Endometrium (tissue), 2 donors: ENCODE data around the gene ADGRB3.

ENCODE experiments used
- FAIRE-seq: peaks from 2 replicates; lab custom pipeline; 2012; peaks lifted over from hg19 to GRCh38; lab: Jason Lieb, UNC
- donor health status: control.
- donor health status: control.

The ADGRB3 gene

GRCh38 chr6:68634726-68635411, at the start of gene ADGRB3:
ADGRB3 (plus strand) TSS chr6:68635282; CDS start chr6:68638676, 3,394 bp downstream.
- FAIRE-seq, result no peak

- FAIRE-seq, result no peak
These were observed 41.5 kb upstream of the ADGRB3 start for GRCh38 chr6:68593558-68593957.

DNA sequence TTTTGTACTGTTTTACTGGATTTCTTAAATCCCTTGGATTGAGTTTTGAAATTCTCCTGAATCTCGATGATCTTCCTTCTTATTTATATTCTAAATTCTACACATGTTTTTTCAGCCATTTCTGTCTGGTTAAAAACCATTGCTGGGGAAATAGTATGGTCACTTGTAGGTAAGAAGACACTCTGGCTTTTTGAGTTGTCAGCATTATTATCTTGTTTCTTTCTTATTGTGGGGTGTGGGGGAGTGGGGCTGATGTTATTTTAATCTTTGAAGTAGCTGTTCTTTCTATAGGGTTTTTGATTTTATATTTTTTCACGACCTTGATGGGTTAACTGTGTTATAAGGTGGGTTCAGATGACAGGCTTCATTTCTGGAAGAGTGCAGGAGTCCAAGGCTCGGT, 37.4 kb upstream of the ADGRB3 start:
- no peak for FAIRE-seq

- FAIRE-seq, result no peak
These were observed 19.1 kb upstream of the ADGRB3 start for GRCh38 chr6:68615938-68616337.

GRCh38 chr6:68625998-68626397, 9.1 kb upstream of the ADGRB3 start:
- no peak for FAIRE-seq

GRCh38 chr6:68628161-68628560, 6.9 kb upstream of the ADGRB3 start:
- FAIRE-seq, result no peak

DNA sequence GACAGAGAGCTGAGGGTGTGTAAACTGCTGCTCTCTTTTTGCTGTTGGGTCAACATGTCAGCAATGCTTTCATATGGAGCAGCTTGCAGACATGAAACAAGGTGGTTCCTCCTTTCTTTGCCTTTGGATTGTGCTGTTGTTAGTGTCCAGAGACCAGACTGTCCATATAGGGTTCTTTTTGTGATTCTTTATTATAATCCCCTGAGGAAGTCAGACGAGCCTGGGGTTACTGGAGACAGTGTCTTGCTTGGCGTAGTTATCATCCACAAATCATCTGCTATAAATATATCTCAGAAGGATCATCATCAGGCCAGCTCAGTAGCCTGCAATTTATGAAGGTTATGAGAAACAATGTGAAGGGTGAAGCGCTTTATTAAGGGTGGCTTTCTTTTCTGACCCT, 2.3 kb upstream of the ADGRB3 start:
- FAIRE-seq, result no peak

DNA sequence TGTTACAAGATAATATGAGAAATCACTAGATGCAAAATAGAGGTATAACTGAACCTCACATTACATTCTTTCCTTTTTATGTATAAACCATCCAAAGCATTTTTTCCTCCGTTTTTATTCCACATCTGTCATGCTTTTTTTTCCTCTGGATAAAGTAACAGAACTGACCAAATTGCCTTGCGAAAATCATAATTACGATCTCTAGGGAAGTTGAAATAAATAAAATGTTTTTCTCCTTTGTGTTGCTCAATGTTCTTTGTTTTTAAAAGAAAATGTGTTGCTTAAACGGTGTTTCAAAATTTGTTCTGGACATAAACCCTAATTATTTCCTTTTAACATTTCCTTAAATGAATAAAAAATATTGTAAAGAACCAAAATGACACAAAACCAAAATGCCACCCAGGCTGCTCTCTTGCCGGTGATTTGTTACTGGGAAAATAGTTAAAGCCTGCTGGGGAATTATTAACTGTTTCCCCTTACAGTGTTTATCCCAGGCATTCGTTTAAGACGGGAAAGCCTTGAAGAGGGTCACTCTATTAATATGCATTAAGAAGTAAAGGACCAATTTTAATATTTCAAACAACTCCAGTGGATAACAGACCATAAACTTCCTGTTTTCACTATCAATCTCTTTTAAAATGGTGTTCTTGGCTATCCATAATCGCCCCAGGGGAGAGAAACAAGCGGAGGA, 1.7 kb upstream of the ADGRB3 start:
- peak; percentile 29 for FAIRE-seq

DNA sequence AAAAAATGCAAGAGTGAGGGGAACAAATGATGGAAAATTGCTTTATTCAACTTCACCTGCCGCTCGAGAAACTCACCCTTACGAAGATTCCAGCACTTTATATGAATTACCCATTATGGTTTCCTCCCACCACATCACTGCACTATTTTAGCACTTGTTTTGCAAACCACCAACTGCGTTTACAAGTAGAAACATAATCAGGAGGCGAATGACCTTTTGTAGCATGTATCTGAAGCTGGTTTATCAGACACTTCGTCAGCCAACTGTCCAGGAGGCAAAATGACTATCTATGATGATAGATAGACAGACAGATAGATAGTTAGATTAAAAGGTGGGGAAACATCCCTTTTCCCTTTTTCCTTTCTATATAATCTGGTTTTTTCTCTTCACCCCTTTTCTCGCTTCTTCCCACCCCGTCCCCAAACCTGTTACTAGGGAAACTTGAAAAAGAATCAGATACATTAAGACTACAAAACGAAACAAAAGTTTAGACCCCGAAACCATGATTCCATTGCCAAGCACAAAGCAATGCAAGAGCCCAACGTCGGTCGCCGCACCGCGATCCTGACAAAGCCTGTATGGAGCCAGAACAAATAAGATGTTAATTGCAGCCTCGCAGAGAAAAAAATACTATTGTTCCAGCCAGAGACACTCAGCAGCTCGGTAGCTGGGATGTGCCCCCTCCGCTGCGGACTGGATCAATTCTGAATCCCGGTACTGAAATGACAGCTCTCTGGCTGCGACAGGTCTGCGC, 933 bp upstream of the ADGRB3 start:
- FAIRE-seq, result no peak

- FAIRE-seq, result no peak
These were observed 277 bp downstream of the ADGRB3 start for GRCh38 chr6:68635412-68635705.

DNA sequence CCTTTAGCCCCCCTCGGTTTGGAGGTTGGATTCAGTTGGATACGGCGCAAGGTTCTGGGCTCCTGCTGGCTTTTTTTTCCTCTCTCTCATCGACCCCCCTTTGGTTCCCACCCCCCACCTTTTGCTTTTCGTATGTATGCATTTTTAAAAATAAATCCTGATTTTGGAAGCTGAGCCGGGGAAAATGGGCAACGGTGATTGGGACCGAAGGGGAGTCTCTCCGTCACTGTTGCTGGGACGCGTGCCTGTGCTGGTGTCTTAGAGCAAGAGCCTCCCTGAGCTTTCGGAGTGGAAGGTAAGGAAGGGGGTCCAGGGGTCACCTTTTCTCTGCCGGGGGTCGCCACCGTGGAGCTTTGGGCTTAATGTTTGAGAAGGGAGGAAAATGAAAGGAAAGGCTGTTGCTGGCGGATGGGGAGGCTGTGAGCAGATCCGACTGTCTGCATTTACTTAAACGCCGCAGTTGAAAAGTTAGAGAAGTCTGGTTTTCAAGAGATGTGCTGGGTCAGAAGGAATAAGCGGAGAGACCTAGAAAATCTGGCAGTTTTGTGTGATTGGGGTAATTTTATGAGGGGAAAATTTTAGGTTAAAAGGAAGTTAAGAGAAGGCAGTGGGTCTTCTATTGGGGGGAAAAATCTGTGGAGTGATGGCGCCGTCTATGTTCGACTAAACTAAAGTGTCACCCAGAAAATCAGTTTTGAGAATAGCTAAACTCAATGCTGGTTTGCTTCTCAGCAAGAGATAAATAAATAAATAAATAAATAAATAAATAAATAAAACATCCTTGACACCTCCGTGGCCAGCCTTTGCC, 828 bp downstream of the ADGRB3 start:
- no peak for FAIRE-seq

- FAIRE-seq, result no peak
These were observed 1.6 kb downstream of the ADGRB3 start for GRCh38 chr6:68636666-68637065.

DNA sequence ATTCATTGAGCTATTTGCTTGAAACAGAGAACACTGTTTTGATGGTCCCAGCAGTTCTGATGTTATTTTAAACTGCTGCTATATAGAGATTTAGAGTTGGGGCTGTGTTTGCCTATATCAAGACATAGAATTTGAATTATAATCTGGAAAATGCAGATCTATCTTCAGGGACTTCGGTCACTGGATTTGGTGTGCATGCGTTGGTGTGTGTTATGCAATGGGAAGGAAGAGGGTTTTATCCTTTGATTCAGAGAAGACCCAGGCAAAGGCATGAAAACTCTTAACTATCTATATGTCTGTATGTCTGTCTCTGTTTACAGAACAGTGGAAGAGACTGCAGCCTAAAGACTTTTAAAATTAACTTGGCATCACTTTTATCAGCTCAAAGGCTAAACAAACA, 2.0 kb downstream of the ADGRB3 start:
- no peak for FAIRE-seq

GRCh38 chr6:68637782-68638181, 2.7 kb downstream of the ADGRB3 start:
- no peak for FAIRE-seq

DNA sequence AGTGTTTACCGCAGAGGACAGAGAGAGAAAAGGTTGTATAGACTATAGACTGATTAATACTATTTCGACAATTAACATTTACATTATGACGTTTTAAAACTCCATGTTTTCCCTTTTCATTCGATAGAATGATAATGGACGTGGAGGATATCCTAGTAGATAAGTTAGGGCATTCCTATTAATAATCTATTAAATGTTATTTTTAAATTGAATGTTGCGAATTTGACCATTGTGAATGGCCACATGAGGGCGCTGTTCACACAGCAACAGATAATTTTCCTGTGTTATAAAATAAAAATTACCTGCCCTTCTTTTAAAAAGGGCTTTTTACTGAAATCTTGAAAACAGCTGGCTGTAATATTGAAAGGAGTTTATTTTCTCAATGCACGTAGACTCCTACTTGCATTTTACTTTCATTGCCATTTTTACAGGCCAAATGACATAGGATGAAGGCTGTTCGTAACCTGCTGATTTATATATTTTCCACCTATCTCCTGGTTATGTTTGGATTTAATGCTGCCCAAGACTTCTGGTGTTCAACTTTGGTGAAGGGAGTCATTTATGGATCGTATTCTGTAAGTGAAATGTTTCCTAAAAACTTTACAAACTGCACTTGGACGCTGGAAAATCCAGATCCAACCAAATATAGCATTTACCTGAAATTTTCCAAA, 3.3 kb downstream of the ADGRB3 start:
- FAIRE-seq, result peak; percentile 72

GRCh38 chr6:68639211-68639610, 4.1 kb downstream of the ADGRB3 start:
- no peak for FAIRE-seq

DNA sequence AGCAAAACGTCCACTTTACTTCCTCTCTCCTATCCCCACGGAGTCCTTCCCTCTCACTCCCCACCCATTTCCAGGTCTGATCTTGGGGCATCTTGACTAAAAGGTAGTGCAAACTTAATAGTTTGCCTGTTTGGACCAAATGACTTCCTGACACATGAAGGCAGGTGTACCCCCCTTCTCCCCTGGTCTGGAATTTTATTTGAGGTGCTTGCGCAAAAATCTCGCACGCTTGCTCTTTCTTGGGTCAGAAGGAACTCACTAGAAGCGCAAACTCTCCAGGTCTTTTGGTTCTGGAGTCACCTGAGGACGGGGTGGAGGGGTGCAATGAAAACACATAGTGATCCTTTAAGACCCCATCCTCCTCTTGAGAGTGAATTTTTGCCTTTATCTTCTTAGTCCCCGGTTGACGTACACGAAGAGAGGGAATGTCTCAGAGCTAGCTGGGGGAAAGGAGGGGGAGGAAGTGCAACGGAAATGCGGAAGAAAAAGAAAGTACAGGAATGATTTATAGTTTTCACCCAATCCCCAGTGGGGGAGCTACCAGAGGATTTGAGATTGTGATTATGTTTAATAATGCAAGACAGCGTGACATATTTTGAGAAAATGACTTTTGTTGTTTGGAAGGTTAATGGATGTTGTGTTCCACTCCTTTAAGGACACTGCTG, 4.9 kb downstream of the ADGRB3 start:
- no peak for FAIRE-seq

DNA sequence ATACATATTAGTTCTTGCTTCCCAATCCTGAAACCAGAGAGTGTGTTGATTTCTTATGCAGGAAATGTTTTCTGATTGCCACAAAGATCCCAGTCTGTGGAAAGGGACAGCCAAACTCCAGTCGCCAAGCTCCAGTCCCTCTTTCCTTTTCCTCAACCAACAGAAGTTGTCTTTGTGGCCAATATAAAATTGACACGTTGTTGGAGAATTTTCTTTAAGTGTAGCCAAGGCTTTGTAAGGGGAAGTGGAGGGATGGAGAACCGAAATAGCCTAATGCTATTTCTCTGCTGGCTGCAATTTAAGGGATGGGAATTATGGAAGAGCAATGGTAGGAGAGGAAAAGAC, 5.4 kb downstream of the ADGRB3 start:
- FAIRE-seq, result no peak

GRCh38 chr6:68641172-68641571, 6.1 kb downstream of the ADGRB3 start:
- no peak for FAIRE-seq

DNA sequence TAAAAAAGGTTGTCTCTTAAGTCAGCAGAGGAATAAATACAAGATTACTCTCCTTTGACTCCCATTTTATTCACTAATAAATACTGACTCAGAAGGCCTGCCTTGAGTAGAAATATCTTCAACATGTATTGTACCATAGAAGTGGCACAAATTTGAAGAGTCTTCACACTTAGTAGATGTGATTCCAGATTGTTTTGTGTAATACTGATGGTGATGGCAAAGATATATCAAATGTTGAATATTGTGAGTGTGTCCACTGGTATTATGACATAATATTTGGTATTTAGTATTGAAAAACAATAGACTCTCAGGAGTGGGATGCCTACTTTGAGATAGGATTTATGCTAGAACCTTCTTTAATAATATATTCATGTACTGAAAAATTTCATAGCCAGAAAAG, 7.0 kb downstream of the ADGRB3 start:
- FAIRE-seq, result no peak

- no peak for FAIRE-seq
These were observed 7.9 kb downstream of the ADGRB3 start for GRCh38 chr6:68642977-68643376.

DNA sequence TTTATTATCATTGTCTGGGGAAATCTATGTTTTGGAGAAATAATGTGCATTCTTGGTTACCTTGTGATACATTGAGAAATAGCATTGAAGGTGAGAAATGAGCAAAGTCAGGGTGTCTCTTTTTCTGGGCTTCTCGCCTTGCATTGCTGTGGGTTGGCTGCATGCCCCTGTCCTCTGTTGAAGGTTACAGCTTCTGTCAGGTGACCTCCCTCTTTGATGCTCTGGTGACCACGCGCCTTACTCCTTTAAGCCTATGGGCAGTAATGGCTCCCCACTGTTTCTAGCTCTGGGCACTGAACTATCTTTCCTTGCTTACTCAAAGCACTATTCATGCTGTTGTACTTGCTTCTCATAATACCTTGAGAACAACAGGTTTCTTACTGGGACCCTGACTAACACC, 14.6 kb downstream of the ADGRB3 start:
- FAIRE-seq, result no peak
